Suppressor macrophage treated with lipopolysaccharide for 1 hour (primary cell): Measurements from ENCODE around the gene ERICH3.

Source experiments
- DNase-seq, 3 donors: peaks; one replicate each; pipeline ENCODE4 v3.0.0-alpha.2; 2020 to 2022

The ERICH3 gene

GRCh38 chr1:74587888-74588287, 85.7 kb downstream of the ERICH3 start:
- DNase-seq, result no peak

- no peak for DNase-seq
Observed at GRCh38 chr1:74586253-74586897, 87.2 kb downstream of the ERICH3 start.

GRCh38 chr1:74584185-74584584, 89.4 kb downstream of the ERICH3 start:
- no peak for DNase-seq

- no peak for DNase-seq
Observed at GRCh38 chr1:74583397-74583796, 90.2 kb downstream of the ERICH3 start.

GRCh38 chr1:74579425-74579824, 94.2 kb downstream of the ERICH3 start:
- DNase-seq, result no peak

GRCh38 chr1:74578101-74578500, 95.5 kb downstream of the ERICH3 start:
- no peak for DNase-seq

GRCh38 chr1:74571891-74572290, 101.7 kb downstream of the ERICH3 start:
- no peak for DNase-seq

GRCh38 chr1:74571493-74571800, 102.1 kb downstream of the ERICH3 start:
- DNase-seq, result no peak

GRCh38 chr1:74570797-74571492, 102.6 kb downstream of the ERICH3 start:
- no peak for DNase-seq

- DNase-seq, result no peak
Observed at GRCh38 chr1:74549932-74550331, 123.7 kb downstream of the ERICH3 start.

GRCh38 chr1:74548961-74549750, 124.4 kb downstream of the ERICH3 start:
- no peak for DNase-seq

- no peak for DNase-seq
Observed at GRCh38 chr1:74545821-74546220, 127.8 kb downstream of the ERICH3 start.

- no peak for DNase-seq
Observed at GRCh38 chr1:74534241-74534640, 139.4 kb downstream of the ERICH3 start.

GRCh38 chr1:74531796-74532195, 141.8 kb downstream of the ERICH3 start:
- DNase-seq, result no peak

- no peak for DNase-seq
Observed at GRCh38 chr1:74530892-74531291, 142.7 kb downstream of the ERICH3 start.

GRCh38 chr1:74528123-74528522, 145.5 kb downstream of the ERICH3 start:
- no peak for DNase-seq

- no peak for DNase-seq
Observed at GRCh38 chr1:74526708-74527107, 146.9 kb downstream of the ERICH3 start.

- DNase-seq, result no peak
Observed at GRCh38 chr1:74523873-74524480, 149.6 kb downstream of the ERICH3 start.

- DNase-seq, result no peak
Observed at GRCh38 chr1:74522148-74522547, 151.4 kb downstream of the ERICH3 start.
